Diencephalon (tissue), 1 donor: ENCODE results near the gene TPSD1. TPM values are rescaled to one million over a fixed set of nuclear protein-coding genes. Genes with fewer than 3 reads are reported as not detected.

Experiments
- total RNA-seq: library from RNA; depleted of rRNA; stranded (reverse); fragments of >200 nt; gene quantifications from one replicate; pipeline ENCODE4 v1.2.3, GENCODE V29; 2014

The TPSD1 gene
- total RNA-seq: not detected

GRCh38 chr16:1255276-1256122 lies at the start of gene TPSD1:
Gene TPSD1 (plus strand): TSS chr16:1256069. CDS start chr16:1256281, 212 bp downstream.

GRCh38 chr16:1225051-1225451 lies 30.8 kb upstream of the TPSD1 start, which contains the start of gene TPSG1:
Gene TPSG1 (minus strand): TSS chr16:1225268. CDS start chr16:1225252, 16 bp downstream.

GRCh38 chr16:1230084-1230470 lies 25.8 kb upstream of the TPSD1 start, which contains the start of gene TPSB2:
Gene TPSB2 (minus strand): TSS chr16:1230184. CDS start chr16:1229951, 233 bp downstream.

GRCh38 chr16:1240436-1240835 lies 15.4 kb upstream of the TPSD1 start, which contains the start of gene TPSAB1:
Gene TPSAB1 (plus strand): TSS chr16:1240705. CDS start chr16:1240939, 234 bp downstream.

Other genes starting within 250 kb of the TPSD1 start
- 0.23 TPM for gene SSTR5, start 183.3 kb upstream of the TPSD1 start, total RNA-seq
- not detected for gene C1QTNF8, start 159.8 kb upstream of the TPSD1 start, total RNA-seq
- 24.7 TPM for gene CACNA1H, start 103.0 kb upstream of the TPSD1 start, total RNA-seq
- gene TPSG1, start 30.8 kb upstream of the TPSD1 start, total RNA-seq: not detected
- gene TPSB2, start 25.9 kb upstream of the TPSD1 start, total RNA-seq: 0.46 TPM
- gene TPSAB1, start 15.4 kb upstream of the TPSD1 start, total RNA-seq: not detected
- gene UBE2I, start 53.6 kb downstream of the TPSD1 start, total RNA-seq: 48.7 TPM
- 61.8 TPM for gene BAIAP3, start 77.6 kb downstream of the TPSD1 start, total RNA-seq
- 43.6 TPM for gene TSR3, start 95.8 kb downstream of the TPSD1 start, total RNA-seq
- gene GNPTG, start 95.9 kb downstream of the TPSD1 start, total RNA-seq: 31.1 TPM
- gene UNKL, start 158.6 kb downstream of the TPSD1 start, total RNA-seq: 16.4 TPM
- 12.0 TPM for gene UQCC4, start 164.7 kb downstream of the TPSD1 start, total RNA-seq
- gene PERCC1, start 175.0 kb downstream of the TPSD1 start, total RNA-seq: not detected
- 0.23 TPM for gene CCDC154, start 188.5 kb downstream of the TPSD1 start, total RNA-seq
- gene CLCN7, start 219.0 kb downstream of the TPSD1 start, total RNA-seq: 47.3 TPM
- gene PTX4, start 232.9 kb downstream of the TPSD1 start, total RNA-seq: 0.23 TPM
- gene TELO2, start 237.3 kb downstream of the TPSD1 start, total RNA-seq: 19.6 TPM